GM19463 (cell line): ENCODE measurements around the gene SLC18B1.
A peak's percentile ranks its signal among the peaks of the same experiment; 100 is the strongest.
"Not testable (repeated sequence)": the region's sequence is repeated elsewhere in the genome, so short reads cannot be mapped to it uniquely, and the experiment has no call there.

Experiments used
- ATAC-seq: cut with Tn5 transposase; IDR thresholded peaks from one replicate; pipeline ENCODE4 v1.9.1; 2021; ENCODE audit warnings: mild to moderate bottlenecking, moderate library complexity; ENCODE audit not compliant: unreplicated experiment

The SLC18B1 gene

GRCh38 chr6:132800656-132801055, 2.2 kb upstream of the SLC18B1 start:
- ATAC-seq: no peak

GRCh38 chr6:132798869-132799538, 567 bp upstream of the SLC18B1 start:
- peak; percentile 85 for ATAC-seq

- no peak for ATAC-seq
Observed at GRCh38 chr6:132795461-132795860, 3.0 kb downstream of the SLC18B1 start.

GRCh38 chr6:132792510-132792909, 5.9 kb downstream of the SLC18B1 start:
- no peak for ATAC-seq

- no peak for ATAC-seq
Observed at GRCh38 chr6:132790450-132790849, 8.0 kb downstream of the SLC18B1 start.

- no peak for ATAC-seq
Observed at GRCh38 chr6:132789396-132789776, 9.1 kb downstream of the SLC18B1 start.

GRCh38 chr6:132788658-132789395, 9.6 kb downstream of the SLC18B1 start:
- ATAC-seq: no peak

GRCh38 chr6:132785936-132786335, 12.5 kb downstream of the SLC18B1 start:
- ATAC-seq: no peak

- peak; percentile 58 for ATAC-seq
Observed at GRCh38 chr6:132780770-132781371, 17.6 kb downstream of the SLC18B1 start.

GRCh38 chr6:132777881-132778280, 20.6 kb downstream of the SLC18B1 start:
- ATAC-seq: not testable (repeated sequence)

- ATAC-seq: peak; percentile 78
Observed at GRCh38 chr6:132768051-132768517, 30.4 kb downstream of the SLC18B1 start.

GRCh38 chr6:132765560-132765959, 32.9 kb downstream of the SLC18B1 start:
- no peak for ATAC-seq

GRCh38 chr6:132764370-132764769, 34.1 kb downstream of the SLC18B1 start:
- no peak for ATAC-seq

- ATAC-seq: peak; percentile 89
Observed at GRCh38 chr6:132763269-132763668, 35.2 kb downstream of the SLC18B1 start.

- no peak for ATAC-seq
Observed at GRCh38 chr6:132760256-132760655, 38.2 kb downstream of the SLC18B1 start.

- ATAC-seq: no peak
Observed at GRCh38 chr6:132758689-132759088, 39.7 kb downstream of the SLC18B1 start.

GRCh38 chr6:132752255-132752654, 46.2 kb downstream of the SLC18B1 start:
- ATAC-seq: no peak

GRCh38 chr6:132751828-132752227, 46.6 kb downstream of the SLC18B1 start:
- ATAC-seq: no peak

- ATAC-seq: peak; percentile 43
Observed at GRCh38 chr6:132751306-132751705, 47.1 kb downstream of the SLC18B1 start.

GRCh38 chr6:132750455-132751248, 47.8 kb downstream of the SLC18B1 start:
- ATAC-seq: peak; percentile 81

GRCh38 chr6:132749111-132749510, 49.3 kb downstream of the SLC18B1 start:
- no peak for ATAC-seq
